Activated T-cell treated with anti-CD3 and anti-CD28 coated beads, Interleukin-2, amount 50 U/mL, for 24 hours (primary cell): ENCODE data around the gene SMARCAL1.

ENCODE experiments used
- DNase-seq: peaks from one replicate; pipeline ENCODE4 v3.0.0-alpha.2; 2020
- H3K27ac Mint-ChIP-seq: 2 replicates; pipeline ENCODE4 v1.8.0; 2020; ENCODE audit warnings: mild to moderate bottlenecking, mixed read lengths
- H3K27me3 Mint-ChIP-seq: 2 replicates; pipeline ENCODE4 v1.8.0; 2020; ENCODE audit warnings: mixed read lengths
- H3K36me3 Mint-ChIP-seq: 2 replicates; pipeline ENCODE4 v1.8.0; 2020; ENCODE audit warnings: low read depth, mixed read lengths
- H3K4me1 Mint-ChIP-seq: 2 replicates; pipeline ENCODE4 v1.8.0; 2020; ENCODE audit warnings: low read depth, mixed read lengths
- H3K4me3 Mint-ChIP-seq: 2 replicates; pipeline ENCODE4 v1.8.0; 2020; ENCODE audit warnings: mild to moderate bottlenecking, moderate library complexity, mixed read lengths
- H3K9me3 Mint-ChIP-seq: 2 replicates; pipeline ENCODE4 v1.8.0; 2020; ENCODE audit warnings: mixed read lengths

SMARCAL1 gene

GRCh38 chr2:216486271-216486670, 74.0 kb downstream of the SMARCAL1 start:
- DNase-seq: no peak
- Mint-ChIP-seq H3K4me1 (no peaks in the 10 kb centered on the region), H3K27me3 (no peaks in the 10 kb centered on the region), H3K36me3 (peaks cover 16% of the 10 kb centered on the region), H3K4me3 (no peak overlapping the region), H3K27ac (no peak overlapping the region), H3K9me3 (no peaks in the 10 kb centered on the region)

DNA sequence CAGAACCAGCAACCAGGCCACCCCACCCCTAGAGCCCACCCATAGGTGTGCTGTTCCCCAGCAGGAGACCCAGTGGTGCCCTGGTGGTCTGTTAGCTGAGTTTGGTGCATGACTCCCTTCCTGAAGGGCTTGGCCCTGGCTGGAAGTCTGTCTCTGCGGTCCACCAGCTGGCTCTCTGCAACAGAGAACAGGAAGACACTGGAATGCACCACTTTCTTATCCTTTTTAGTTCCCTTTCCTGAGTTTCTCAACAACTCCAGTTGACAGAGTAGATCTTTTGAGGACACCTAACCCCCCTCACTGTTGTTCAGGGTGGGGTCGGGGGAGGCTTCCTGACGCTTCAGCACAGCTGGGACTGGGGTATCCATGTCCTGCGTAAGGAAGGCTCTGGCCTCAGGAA, 74.4 kb downstream of the SMARCAL1 start:
- no peaks in the 10 kb centered on the region for H3K4me1 Mint-ChIP-seq
- H3K27me3 Mint-ChIP-seq: no peaks in the 10 kb centered on the region
- no peak overlapping the region for H3K4me3 Mint-ChIP-seq
- DNase-seq: no peak
- peaks cover 14% of the 10 kb centered on the region for H3K36me3 Mint-ChIP-seq
- H3K27ac Mint-ChIP-seq: no peak overlapping the region
- no peaks in the 10 kb centered on the region for H3K9me3 Mint-ChIP-seq

GRCh38 chr2:216490061-216490460, 77.8 kb downstream of the SMARCAL1 start:
- Mint-ChIP-seq H3K9me3 (no peaks in the 10 kb centered on the region), H3K4me3 (no peak overlapping the region), H3K4me1 (peaks cover 6% of the 10 kb centered on the region), H3K27me3 (no peaks in the 10 kb centered on the region), H3K36me3 (no peaks in the 10 kb centered on the region), H3K27ac (no peak overlapping the region)
- DNase-seq: no peak

GRCh38 chr2:216491793-216492596, 79.7 kb downstream of the SMARCAL1 start:
- H3K36me3 Mint-ChIP-seq: no peaks in the 10 kb centered on the region
- H3K4me1 Mint-ChIP-seq: peaks cover 11% of the 10 kb centered on the region
- H3K9me3 Mint-ChIP-seq: no peaks in the 10 kb centered on the region
- DNase-seq: no peak
- no peaks in the 10 kb centered on the region for H3K27me3 Mint-ChIP-seq
- H3K4me3 Mint-ChIP-seq: no peak overlapping the region
- no peak overlapping the region for H3K27ac Mint-ChIP-seq

DNA sequence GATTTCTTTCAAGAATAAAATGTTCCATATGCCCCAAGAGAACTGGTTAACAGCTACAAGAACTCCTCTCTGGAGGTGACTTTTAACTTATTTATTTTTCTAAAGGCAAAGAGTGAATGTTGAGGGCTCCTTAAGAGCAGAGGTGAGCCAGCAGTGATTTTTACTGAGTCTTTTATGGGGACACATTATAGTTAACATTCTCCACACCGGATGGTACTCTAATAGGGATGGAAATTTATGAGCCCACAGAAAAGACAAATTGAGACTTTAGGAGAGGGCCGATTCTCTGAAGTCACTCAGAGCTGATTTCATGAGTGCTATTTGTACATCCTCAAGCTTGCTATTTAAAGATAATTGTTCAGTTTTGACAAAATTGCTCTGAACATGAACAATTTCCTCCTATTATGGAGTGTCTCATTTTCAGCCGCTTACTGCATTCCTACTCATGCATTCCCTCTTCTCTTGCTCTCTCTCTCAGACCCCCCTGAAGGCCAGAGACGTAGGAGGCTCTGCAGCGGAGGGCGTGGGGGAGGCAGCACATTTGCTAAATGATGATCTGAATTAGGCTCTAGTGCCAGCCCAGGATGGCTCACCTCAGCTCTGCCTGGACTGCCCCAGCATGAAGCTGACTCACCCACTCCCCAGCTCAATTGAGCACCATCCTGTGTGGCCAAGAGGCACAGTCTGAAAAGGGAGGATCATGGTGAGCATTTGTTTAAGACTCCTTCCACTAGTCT, 80.5 kb downstream of the SMARCAL1 start:
- no peaks in the 10 kb centered on the region for H3K9me3 Mint-ChIP-seq
- no peaks in the 10 kb centered on the region for H3K27me3 Mint-ChIP-seq
- no peak overlapping the region for H3K27ac Mint-ChIP-seq
- peaks cover 18% of the 10 kb centered on the region for H3K4me1 Mint-ChIP-seq
- no peak overlapping the region for H3K4me3 Mint-ChIP-seq
- DNase-seq: no peak
- H3K36me3 Mint-ChIP-seq: peaks cover 6% of the 10 kb centered on the region

GRCh38 chr2:216493334-216493685, 81.0 kb downstream of the SMARCAL1 start:
- no peak overlapping the region for H3K27ac Mint-ChIP-seq
- no peak for DNase-seq
- no peaks in the 10 kb centered on the region for H3K9me3 Mint-ChIP-seq
- no peaks in the 10 kb centered on the region for H3K27me3 Mint-ChIP-seq
- peaks cover 23% of the 10 kb centered on the region for H3K4me1 Mint-ChIP-seq
- no peak overlapping the region for H3K4me3 Mint-ChIP-seq
- peaks cover 10% of the 10 kb centered on the region for H3K36me3 Mint-ChIP-seq

- Mint-ChIP-seq H3K27ac (no peak overlapping the region), H3K4me3 (no peak overlapping the region)
Observed at GRCh38 chr2:216495656-216496055, 83.4 kb downstream of the SMARCAL1 start.

DNA sequence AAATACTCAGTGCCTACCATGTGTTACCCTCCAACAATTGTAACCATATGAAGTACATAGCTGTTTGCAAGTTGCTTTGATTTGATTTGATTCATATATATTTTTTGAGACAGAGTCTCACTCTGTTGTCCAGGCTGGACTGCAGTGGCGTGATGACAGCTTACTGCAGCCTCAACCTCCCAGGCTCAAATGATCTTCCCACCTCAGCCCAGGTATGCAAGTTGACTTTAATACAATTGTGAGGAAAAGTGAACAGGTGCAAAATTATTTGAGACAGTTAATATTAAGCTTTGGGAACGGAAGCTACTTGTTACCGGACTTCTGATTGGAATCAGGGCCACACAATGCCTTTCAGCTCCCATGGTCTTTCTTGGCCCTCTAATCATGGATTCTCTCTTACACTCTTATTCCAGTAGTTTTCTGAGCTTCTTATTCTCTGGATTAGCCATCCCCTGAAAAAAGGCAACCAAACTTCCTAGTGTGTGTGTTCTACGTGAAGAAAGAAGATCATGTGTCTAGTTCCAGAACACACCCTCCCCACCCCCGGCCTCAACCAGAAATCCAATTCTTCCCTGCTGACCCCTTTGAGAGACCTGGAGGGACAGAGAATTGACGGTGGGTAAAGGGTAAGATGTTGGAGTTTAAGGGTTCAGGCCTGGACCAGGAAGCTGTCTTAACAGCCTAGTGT, 85.2 kb downstream of the SMARCAL1 start:
- H3K27ac Mint-ChIP-seq: peak overlapping the region; percentile 97
- no peak for DNase-seq
- H3K27me3 Mint-ChIP-seq: no peaks in the 10 kb centered on the region
- peaks cover 52% of the 10 kb centered on the region for H3K36me3 Mint-ChIP-seq
- peaks cover 48% of the 10 kb centered on the region for H3K4me1 Mint-ChIP-seq
- H3K9me3 Mint-ChIP-seq: no peaks in the 10 kb centered on the region
- H3K4me3 Mint-ChIP-seq: peak overlapping the region; percentile 91

More at GRCh38 chr2:216495656-216496055, 83.4 kb downstream of the SMARCAL1 start:
- Mint-ChIP-seq H3K27me3 (no peaks in the 10 kb centered on the region), H3K4me1 (peaks cover 33% of the 10 kb centered on the region), H3K9me3 (no peaks in the 10 kb centered on the region), H3K36me3 (peaks cover 33% of the 10 kb centered on the region)
- no peak for DNase-seq

GRCh38 chr2:216498070-216498378, 85.7 kb downstream of the SMARCAL1 start:
- H3K27me3 Mint-ChIP-seq: no peaks in the 10 kb centered on the region
- peaks cover 2% of the 10 kb centered on the region for H3K9me3 Mint-ChIP-seq
- H3K36me3 Mint-ChIP-seq: peaks cover 57% of the 10 kb centered on the region
- DNase-seq: no peak
- H3K4me3 Mint-ChIP-seq: peak overlapping the region; percentile 91
- H3K27ac Mint-ChIP-seq: peak overlapping the region; percentile 97
- H3K4me1 Mint-ChIP-seq: peaks cover 51% of the 10 kb centered on the region

GRCh38 chr2:216498379-216499352, 86.4 kb downstream of the SMARCAL1 start, which contains the start of gene RPL37A:
RPL37A (plus strand) TSS chr2:216498844; CDS start chr2:216498875, 31 bp downstream.
- Mint-ChIP-seq H3K4me3 (peak within 1 kb of the TSS; percentile 91), H3K9me3 (peaks cover 2% of the 10 kb centered on the region), H3K36me3 (peaks cover 63% of the 10 kb centered on the region), H3K4me1 (peaks cover 49% of the 10 kb centered on the region), H3K27me3 (no peaks in the 10 kb centered on the region), H3K27ac (peak within 1 kb of the TSS; percentile 97)
- peak; percentile 91 for DNase-seq

- peak; percentile 43 for DNase-seq
- peaks cover 74% of the 10 kb centered on the region for H3K36me3 Mint-ChIP-seq
Observed at GRCh38 chr2:216499641-216500218, 87.4 kb downstream of the SMARCAL1 start.

GRCh38 chr2:216500572-216500971, 88.3 kb downstream of the SMARCAL1 start:
- H3K27me3 Mint-ChIP-seq: no peaks in the 10 kb centered on the region
- no peak for DNase-seq
- H3K27ac Mint-ChIP-seq: peak overlapping the region; percentile 97
- peak overlapping the region; percentile 91 for H3K4me3 Mint-ChIP-seq
- peaks cover 58% of the 10 kb centered on the region for H3K4me1 Mint-ChIP-seq
- H3K9me3 Mint-ChIP-seq: peaks cover 2% of the 10 kb centered on the region
- peaks cover 81% of the 10 kb centered on the region for H3K36me3 Mint-ChIP-seq

More at GRCh38 chr2:216499641-216500218, 87.4 kb downstream of the SMARCAL1 start:
- Mint-ChIP-seq H3K9me3 (peaks cover 2% of the 10 kb centered on the region), H3K4me1 (peaks cover 57% of the 10 kb centered on the region), H3K4me3 (peak overlapping the region; percentile 91), H3K27ac (peak overlapping the region; percentile 97), H3K27me3 (no peaks in the 10 kb centered on the region)

DNA sequence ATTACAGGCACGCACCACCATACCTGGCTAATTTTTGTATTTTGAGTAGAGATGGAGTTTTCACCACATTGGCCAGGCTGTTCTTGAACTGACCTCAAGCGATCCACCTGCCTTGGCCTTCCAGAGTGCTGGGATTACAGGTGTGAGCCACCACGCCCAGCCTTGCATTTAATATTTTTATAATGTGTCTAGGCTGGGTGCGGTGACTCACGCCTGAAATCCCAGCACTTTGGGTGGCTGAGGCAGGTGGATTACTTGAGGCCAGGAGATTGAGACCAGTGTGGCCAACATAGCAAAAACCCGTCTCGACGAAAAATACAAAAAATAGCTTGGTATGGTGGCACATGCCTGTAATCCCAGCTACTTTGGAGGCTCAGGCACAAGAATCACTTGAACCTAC, 89.6 kb downstream of the SMARCAL1 start:
- H3K27ac Mint-ChIP-seq: peak overlapping the region; percentile 97
- H3K4me3 Mint-ChIP-seq: peak overlapping the region; percentile 91
- peaks cover 2% of the 10 kb centered on the region for H3K9me3 Mint-ChIP-seq
- no peaks in the 10 kb centered on the region for H3K27me3 Mint-ChIP-seq
- peaks cover 57% of the 10 kb centered on the region for H3K4me1 Mint-ChIP-seq
- peak; percentile 35 for DNase-seq
- peaks cover 94% of the 10 kb centered on the region for H3K36me3 Mint-ChIP-seq
